Measurements from ENCODE around the gene LACRT. TPM values are rescaled to one million over a fixed set of nuclear protein-coding genes. Genes with fewer than 3 reads are reported as not detected.

The LACRT gene
- total and polyA plus RNA-seq, 2 of the 4 experiments (the other 2 are of a cell fraction) = not detected

- TF ChIP-seq MAFK (IDR thresholded peaks at IDR 0.05; ENCODE audit: low read depth, low read length) = no peak
Measured at GRCh38 chr12:54624315-54625279, 10.1 kb downstream of the LACRT start (continued).

GRCh38 chr12:54622463-54623183 lies 12.1 kb downstream of the LACRT start:
- no peak overlapping the region for H3K9ac ChIP-seq (ENCODE audit: low read depth, low read length)
- H2BK120ac ChIP-seq (ENCODE audit: low read depth, low read length) = no peak overlapping the region
- no peaks in the 10 kb centered on the region for H4K20me1 ChIP-seq (ENCODE audit: insufficient read depth, low read length)
- H3K79me1 ChIP-seq (ENCODE audit: low read depth in 1 of 2, low read length in 2 of 2) = no peaks in the 10 kb centered on the region
- H3K4ac ChIP-seq (ENCODE audit: low read depth, low read length) = no peak overlapping the region
- no peak overlapping the region for H2BK15ac ChIP-seq (ENCODE audit: low read depth, low read length)
- H3K56ac ChIP-seq (ENCODE audit: extremely low read depth, insufficient read depth, low read length) = no peak overlapping the region
- in situ Hi-C loops (cut with MboI; ENCODE audit: low sequenced_read_pairs) = no loop called here
- ChIA-PET CTCF (interaction anchor here (0.7 to 0.8 kb wide), 2 partner anchors 8 to 594 kb away, joined by 3 read pairs; partner anchors contain the start of gene HOXC6), POLR2A (ENCODE audit: unreplicated experiment) (no interaction called here)
- no peaks in the 10 kb centered on the region for H3K9me1 ChIP-seq (ENCODE audit: insufficient read depth, low read length)
- TF ChIP-seq CTCF (conservative IDR thresholded peaks at IDR 0.05; ENCODE audit: low read depth, low read length) (0 out of 2 replicates have a peak, but pooled peaks have one; percentile 14), USF2 (IDR thresholded peaks at IDR 0.05; ENCODE audit: low read depth, low read length) (no peak), RFX5 (IDR thresholded peaks at IDR 0.05; ENCODE audit: low read depth, low read length) (no peak), BHLHE40 (IDR thresholded peaks at IDR 0.05; ENCODE audit: low read depth, low read length) (no peak), NFE2L2 (IDR thresholded peaks at IDR 0.05; ENCODE audit: low read depth, low read length) (no peak), SMC3 (IDR thresholded peaks at IDR 0.05; ENCODE audit: low read depth, low read length) (no peak), RAD21 (IDR thresholded peaks at IDR 0.05; ENCODE audit: low read length) (no peak), MAZ (IDR thresholded peaks at IDR 0.05; ENCODE audit: borderline replicate concordance, low read depth, low read length) (no peak), MXI1 (IDR thresholded peaks at IDR 0.05; ENCODE audit: borderline replicate concordance, low read depth, low read length) (no peak)
- ATAC-seq (ENCODE audit: low read depth) (no peak), DNase-seq (peak; percentile 4)
- H4K5ac ChIP-seq (ENCODE audit: low read depth, low read length) = no peak overlapping the region
- H3K4me3 ChIP-seq (ENCODE audit: insufficient read depth, low read depth, low read length) = no peak overlapping the region
- H3K9me3 ChIP-seq (ENCODE audit: control insufficient read depth, insufficient read depth, low read length) = no peaks in the 10 kb centered on the region
- no peak overlapping the region for H4K91ac ChIP-seq (ENCODE audit: insufficient read depth, low read depth, low read length)
- no peaks in the 10 kb centered on the region for H3K36me3 ChIP-seq (ENCODE audit: control insufficient read depth, insufficient read depth, low read length)
- H3K27me3 ChIP-seq (ENCODE audit: control insufficient read depth, insufficient read depth, low read length) = no peaks in the 10 kb centered on the region
- H4K8ac ChIP-seq (ENCODE audit: low read depth in 2 of 2, low read length in 2 of 2) = no peak overlapping the region
- H3K18ac ChIP-seq (ENCODE audit: low read depth, low read length) = no peak overlapping the region
- no peak overlapping the region for H2AFZ ChIP-seq (replicated peaks; ENCODE audit: low read length, poor library complexity)
- H3K14ac ChIP-seq (replicated peaks; ENCODE audit: low read depth, low read length) = no peak overlapping the region
- no peak overlapping the region for H2AK5ac ChIP-seq (ENCODE audit: low read depth, low read length)
- H2BK5ac ChIP-seq (ENCODE audit: low read depth, low read length, poor library complexity, severe bottlenecking) = no peak overlapping the region
- no peak overlapping the region for H2AK9ac ChIP-seq (replicated peaks; ENCODE audit: low read depth, low read length, poor library complexity)
- intact Hi-C loops (cut with micrococcal nuclease) = no loop called here
- no TSS peak for BruUV-seq (replicated peaks)
- H3K27ac ChIP-seq (ENCODE audit: insufficient read depth, low read length) = no peak overlapping the region
- no peak overlapping the region for H3K4me2 ChIP-seq (ENCODE audit: low read depth, low read length)
- H2BK20ac ChIP-seq (ENCODE audit: low read depth, low read length) = no peak overlapping the region
- H3K23ac ChIP-seq (ENCODE audit: low read depth, low read length) = no peak overlapping the region
- dilution Hi-C loops (cut with HindIII; ENCODE audit: low sequenced_read_pairs, unreplicated experiment) = no loop called here
- H3K4me1 ChIP-seq (ENCODE audit: control insufficient read depth, insufficient read depth, low read length) = no peaks in the 10 kb centered on the region
